ENCODE data around the gene CTCF. TPM values are rescaled to one million over a fixed set of nuclear protein-coding genes. Genes with fewer than 3 reads are reported as not detected.
A peak's percentile ranks its signal among the peaks of the same experiment; 100 is the strongest.

Gene CTCF
- total RNA-seq, 1 donor: 35.3 TPM

- DNase-seq (ENCODE audit: low read depth in 2 of 3, low spot score in 2 of 3): peak in 2 of 3 donors; percentile 92 to 97
These were observed 14.7 kb upstream of the CTCF start for GRCh38 chr16:67547423-67548264.

DNA sequence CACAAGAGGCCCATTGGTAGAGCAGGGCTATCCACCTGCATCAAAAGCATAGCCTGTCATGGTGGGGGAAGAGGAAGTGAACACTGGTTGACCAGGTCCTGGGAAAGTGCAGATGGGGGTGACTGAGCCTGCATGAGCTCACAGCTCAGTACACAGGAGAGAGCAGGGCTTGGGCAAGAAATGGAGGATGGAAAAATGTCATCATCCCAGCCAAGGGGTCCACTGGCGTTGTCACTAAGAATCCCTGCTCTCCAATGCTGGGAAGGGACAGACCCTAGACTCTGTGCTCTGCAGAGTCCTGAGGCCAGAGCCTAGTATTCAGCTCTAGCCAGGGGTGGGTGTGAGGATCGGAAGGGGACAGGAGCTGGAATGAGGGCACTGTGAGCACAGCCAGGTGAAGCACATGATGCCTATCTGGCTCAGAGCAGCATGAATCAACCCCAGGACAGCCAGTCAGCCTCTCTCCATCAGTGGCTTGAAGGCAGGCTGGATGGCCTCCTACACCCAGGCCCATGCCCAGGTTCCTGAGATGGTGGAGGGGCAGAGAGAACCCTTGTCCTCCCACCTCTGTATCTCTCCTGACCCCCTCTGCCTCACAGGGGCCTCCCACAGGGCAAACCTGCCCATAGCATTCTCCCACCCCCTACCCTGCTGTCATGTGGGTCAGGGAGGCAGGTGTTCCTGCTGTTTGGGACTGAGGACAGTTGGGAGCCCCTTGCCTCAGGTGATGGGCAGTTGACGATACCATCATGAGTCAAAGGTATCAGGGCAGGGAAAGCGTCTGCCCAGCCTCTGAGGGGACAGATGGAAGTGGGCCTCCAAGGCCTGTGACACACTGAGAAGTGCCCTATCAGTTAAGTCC is 13.8 kb upstream of the CTCF start:
- peak in 2 of 3 donors; percentile 64 to 71 for DNase-seq (ENCODE audit: low read depth in 2 of 3, low spot score in 2 of 3)

DNA sequence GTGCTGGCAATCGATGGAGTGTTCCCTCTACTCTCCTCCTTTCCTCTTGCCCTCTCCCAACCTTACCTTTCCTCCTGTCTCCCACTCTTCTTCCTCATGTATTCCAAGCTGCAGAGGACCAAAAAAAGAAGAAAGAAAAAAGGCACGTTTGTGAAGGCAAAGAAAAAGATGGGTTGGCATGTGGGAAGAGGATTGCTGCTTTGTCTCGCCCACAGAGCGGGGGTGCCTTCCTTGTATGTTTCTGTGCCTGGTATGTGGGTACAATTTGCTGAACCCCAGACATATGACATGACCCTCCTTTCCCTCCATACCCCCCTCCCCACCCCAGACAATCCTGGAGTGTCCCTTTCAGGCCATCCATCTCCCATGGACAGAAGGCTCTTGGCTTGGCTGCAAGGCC is 13.1 kb upstream of the CTCF start:
- no peak for DNase-seq (ENCODE audit: low read depth in 2 of 3, low spot score in 2 of 3)

DNA sequence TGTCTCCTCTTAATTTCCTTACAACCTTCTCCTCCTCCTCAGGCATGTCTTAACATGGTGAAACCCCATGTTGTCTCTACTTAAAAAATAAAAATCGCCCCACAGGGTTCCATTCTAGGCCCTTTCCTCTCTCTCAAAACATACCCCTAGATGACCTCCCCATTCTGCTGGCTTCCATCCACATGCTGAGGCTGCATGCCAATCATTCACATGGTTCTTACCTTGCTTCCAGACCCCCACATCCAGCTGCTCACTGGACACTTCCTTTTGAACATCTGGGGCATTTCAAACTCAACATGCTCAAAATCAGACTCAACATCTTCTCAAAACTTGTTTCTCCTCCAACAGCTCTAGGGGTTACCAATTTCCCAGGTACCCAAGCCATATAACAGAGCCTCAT is 12.4 kb upstream of the CTCF start:
- no peak for DNase-seq (ENCODE audit: low read depth in 2 of 3, low spot score in 2 of 3)

- DNase-seq (ENCODE audit: low read depth in 2 of 3, low spot score in 2 of 3): no peak
These were observed 11.2 kb upstream of the CTCF start for GRCh38 chr16:67551091-67551490.

- DNase-seq (ENCODE audit: low read depth in 2 of 3, low spot score in 2 of 3): no peak
These were observed 10.4 kb upstream of the CTCF start for GRCh38 chr16:67551972-67552371.

DNA sequence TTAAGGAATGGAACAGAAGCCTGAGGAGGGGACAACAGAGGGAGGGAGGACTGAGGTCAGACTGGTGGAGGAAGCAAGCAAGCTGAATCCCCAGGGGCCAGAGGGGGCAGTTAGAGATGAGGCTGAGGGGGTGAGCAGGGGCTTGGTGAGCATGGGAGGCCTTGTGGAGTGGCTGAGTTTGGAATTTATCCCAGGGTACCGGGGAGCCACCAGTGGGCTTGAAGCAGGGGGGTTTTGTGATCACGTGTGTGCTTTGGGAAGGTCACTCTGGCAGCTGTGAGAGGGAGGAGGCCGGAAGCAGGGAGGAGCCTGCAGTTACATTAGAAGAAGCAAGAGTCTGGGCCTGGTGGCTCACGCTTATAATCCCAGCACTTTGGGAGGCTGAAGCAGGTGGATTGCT is 9.8 kb upstream of the CTCF start:
- DNase-seq (ENCODE audit: low read depth in 2 of 3, low spot score in 2 of 3): no peak

GRCh38 chr16:67555795-67556212 is 6.5 kb upstream of the CTCF start:
- peak in 2 of 3 donors; percentile 58 to 68 for DNase-seq (ENCODE audit: low read depth in 2 of 3, low spot score in 2 of 3)

GRCh38 chr16:67558859-67559258 is 3.5 kb upstream of the CTCF start:
- no peak for DNase-seq (ENCODE audit: low read depth in 2 of 3, low spot score in 2 of 3)

- no peak for DNase-seq (ENCODE audit: low read depth in 2 of 3, low spot score in 2 of 3)
These were observed 1.4 kb upstream of the CTCF start for GRCh38 chr16:67560827-67561342.

DNA sequence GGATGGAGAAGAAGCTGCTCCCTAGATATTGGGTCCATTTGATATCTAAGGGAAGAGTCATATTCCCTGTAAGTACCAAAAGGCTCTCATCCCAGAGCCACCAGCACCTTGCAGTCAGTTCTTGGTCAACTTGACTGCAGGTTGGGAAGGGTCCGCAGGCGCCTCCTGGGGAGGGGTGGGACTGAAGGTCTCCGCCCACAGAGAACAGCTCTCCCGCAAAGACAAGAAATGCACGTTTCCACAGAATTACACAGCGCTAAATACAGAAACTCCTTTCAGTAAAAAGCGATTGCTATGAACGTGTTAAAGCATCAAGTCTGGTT is 864 bp upstream of the CTCF start:
- no peak for DNase-seq (ENCODE audit: low read depth in 2 of 3, low spot score in 2 of 3)

DNA sequence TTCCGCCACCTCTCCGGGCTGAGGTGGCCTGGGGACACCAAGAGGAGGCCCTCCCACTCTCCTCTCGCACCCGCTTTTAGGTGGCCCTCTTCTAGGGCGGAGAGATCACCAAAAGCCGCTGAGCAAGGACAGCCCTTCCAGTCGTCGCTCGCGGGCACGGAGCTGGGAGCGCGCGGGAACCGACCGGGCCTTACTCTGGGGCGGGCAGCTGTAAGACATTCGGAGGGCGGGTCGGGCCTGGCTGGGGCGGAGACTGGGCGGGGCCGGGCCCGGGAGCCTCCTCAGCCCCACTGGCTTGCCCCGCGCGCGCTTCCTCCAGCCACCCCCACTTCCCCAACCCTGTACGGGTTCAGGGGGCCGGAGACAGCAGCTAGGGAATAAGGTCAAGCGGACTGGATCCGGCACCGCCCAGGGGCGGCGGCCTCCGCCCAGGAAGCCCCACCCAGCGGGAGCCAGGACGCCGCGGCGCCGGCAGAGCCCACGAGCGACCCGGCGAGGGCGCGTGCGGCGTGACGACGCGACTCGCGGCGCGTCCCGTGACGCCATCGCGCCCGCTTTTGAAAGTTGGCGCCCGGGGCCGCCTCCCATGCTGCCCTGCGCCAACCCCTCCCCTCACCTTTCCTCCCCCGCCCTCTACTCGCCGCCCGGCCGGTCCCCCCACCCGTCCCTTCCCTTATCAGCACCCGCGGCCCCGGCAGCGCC is 351 bp upstream of the CTCF start:
- peak; percentile 95 to 98 (median 98) for DNase-seq (ENCODE audit: low read depth in 2 of 3, low spot score in 2 of 3)

DNA sequence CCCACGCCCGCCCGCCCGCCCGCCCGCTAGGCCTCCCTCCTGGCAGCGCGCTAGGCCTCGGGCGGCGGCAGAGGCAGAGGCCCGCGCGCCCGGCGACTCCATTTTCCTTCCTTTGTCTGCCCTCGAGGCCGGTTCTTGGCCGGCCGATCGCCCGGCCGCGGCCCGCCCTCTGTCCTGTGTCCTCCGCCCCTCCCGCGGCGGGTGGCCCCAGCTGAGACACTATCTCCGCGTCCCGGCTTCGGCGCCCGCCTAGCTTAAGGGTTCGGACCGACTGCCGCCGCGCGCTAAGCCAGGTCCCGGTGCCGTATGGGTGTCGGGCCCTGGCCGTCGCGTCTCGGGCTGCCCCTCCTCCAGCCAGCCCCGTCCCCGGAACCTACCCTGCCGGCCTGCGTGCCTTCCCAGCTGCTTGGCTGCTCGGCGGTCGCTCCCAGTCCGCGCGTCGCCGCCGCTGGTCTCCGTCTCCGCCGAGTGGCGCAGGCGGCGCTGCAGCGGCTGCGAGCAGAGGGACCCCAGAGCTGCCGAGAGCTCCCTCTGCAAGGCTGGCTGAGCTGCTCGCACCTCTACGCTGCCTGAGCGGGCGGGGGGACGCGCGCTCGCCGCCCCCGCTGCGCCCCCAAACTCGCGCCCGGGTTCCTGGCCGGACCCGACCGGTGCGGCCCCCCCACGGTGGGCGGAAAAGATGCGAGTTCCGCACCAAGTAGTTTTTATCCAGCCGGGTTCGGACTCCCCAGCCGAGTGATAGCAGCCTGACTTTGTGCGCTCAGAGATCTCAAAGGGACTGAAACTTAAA is 787 bp downstream of the CTCF start:
- DNase-seq (ENCODE audit: low read depth in 2 of 3, low spot score in 2 of 3): peak in 2 of 3 donors; percentile 77 to 82

- DNase-seq (ENCODE audit: low read depth in 2 of 3, low spot score in 2 of 3): peak in 1 of 3 donors; percentile 48
These were observed 1.6 kb downstream of the CTCF start for GRCh38 chr16:67563708-67564468.

GRCh38 chr16:67565470-67566100 is 3.3 kb downstream of the CTCF start:
- DNase-seq (ENCODE audit: low read depth in 2 of 3, low spot score in 2 of 3): no peak

- DNase-seq (ENCODE audit: low read depth in 2 of 3, low spot score in 2 of 3): no peak
These were observed 9.1 kb downstream of the CTCF start for GRCh38 chr16:67571464-67571863.

DNA sequence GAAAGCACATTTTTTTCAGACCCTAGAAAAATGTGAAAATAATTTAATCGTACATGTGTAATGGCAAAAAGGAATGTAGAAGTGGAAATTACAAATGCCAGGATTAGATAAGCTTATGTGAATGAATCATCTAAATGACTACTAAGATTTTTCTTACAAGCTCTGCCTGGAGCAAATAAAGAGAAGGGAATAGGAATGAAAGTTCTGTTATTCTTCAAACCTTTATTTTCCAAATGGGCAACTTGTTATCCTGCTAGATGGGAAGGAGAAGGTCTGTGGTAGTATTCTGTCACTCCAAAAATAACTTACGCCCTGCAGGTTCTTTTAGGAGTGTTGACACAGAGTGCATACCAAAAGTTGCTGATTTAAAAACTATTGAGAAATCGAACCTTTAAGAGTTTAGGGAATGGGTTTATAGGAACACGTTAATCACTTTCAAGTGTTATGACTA is 9.7 kb downstream of the CTCF start:
- no peak for DNase-seq (ENCODE audit: low read depth in 2 of 3, low spot score in 2 of 3)

- no peak for DNase-seq (ENCODE audit: low read depth in 2 of 3, low spot score in 2 of 3)
These were observed 17.4 kb downstream of the CTCF start for GRCh38 chr16:67579686-67580085.

- DNase-seq (ENCODE audit: low read depth in 2 of 3, low spot score in 2 of 3): no peak
These were observed 17.9 kb downstream of the CTCF start for GRCh38 chr16:67580202-67580601.
